Caco-2 (cell line): ENCODE measurements around the gene INPP5E. TPM values are rescaled to one million over a fixed set of nuclear protein-coding genes. Genes with fewer than 3 reads are reported as not detected.

Experiments
- BruUV-seq: library from RNA; stranded (reverse); fragments of 400-500 nt; replicated peaks from 2 replicates; lab custom pipeline; 2021; lab: Mats Ljungman, UMichigan
- CTCF ChIA-PET: fragments of 300-600 bp; sonication (Branson Sonifier 250); formaldehyde crosslinking; loops from one replicate; lab custom pipeline; 2022; ENCODE audit warnings: antibody characterized with exemption; lab: Charles Lee
- POLR2A ChIA-PET: fragments of 300-600 bp; sonication (Branson Sonifier 250); formaldehyde crosslinking; loops from one replicate; lab custom pipeline; 2022; ENCODE audit warnings: antibody characterized with exemption; lab: Charles Lee
- DNase-seq, 2 experiments: peaks; one replicate each; pipeline versions ENCODE4 v3.0.0 to v3.0.0-alpha.2; 2020 to 2022
- H3K27me3 ChIP-seq: replicated peaks from 2 replicates; pipeline ENCODE4 v1.6.0; 2011; ENCODE audit warnings: low read length; ENCODE audit not compliant: control insufficient read depth, insufficient read depth
- H3K36me3 ChIP-seq: 2 replicates; pipeline ENCODE4 v1.5.1; 2011; ENCODE audit warnings: low read length; ENCODE audit not compliant: control insufficient read depth, insufficient read depth
- H3K4me1 ChIP-seq: fragments of 250-450 bp; sonication (Bioruptor Pico); 2 replicates; pipeline ENCODE4 v1.5.1; 2020; ENCODE audit warnings: mild to moderate bottlenecking
- H3K4me3 ChIP-seq: 2 replicates; pipeline ENCODE4 v1.5.1; 2011; ENCODE audit warnings: low read depth, mild to moderate bottlenecking, control low read depth, low read length
- H3K9me3 ChIP-seq: fragments of 250-450 bp; sonication (Bioruptor Pico); 2 replicates; pipeline ENCODE4 v1.5.1; 2020; ENCODE audit warnings: mild to moderate bottlenecking, moderate library complexity
- H3K27ac Mint-ChIP-seq: one replicate; pipeline ENCODE4 v1.8.0; 2022; ENCODE audit warnings: mixed read lengths; ENCODE audit not compliant: unreplicated experiment
- H3K27me3 Mint-ChIP-seq: one replicate; pipeline ENCODE4 v1.8.0; 2022; ENCODE audit warnings: mixed read lengths; ENCODE audit not compliant: insufficient read depth, unreplicated experiment
- H3K36me3 Mint-ChIP-seq: one replicate; pipeline ENCODE4 v1.8.0; 2022; ENCODE audit warnings: mild to moderate bottlenecking, mixed read lengths; ENCODE audit not compliant: insufficient read depth, unreplicated experiment
- H3K4me1 Mint-ChIP-seq: one replicate; pipeline ENCODE4 v1.8.0; 2022; ENCODE audit warnings: low read depth, mixed read lengths; ENCODE audit not compliant: unreplicated experiment
- H3K4me3 Mint-ChIP-seq: one replicate; pipeline ENCODE4 v1.8.0; 2022; ENCODE audit warnings: mild to moderate bottlenecking, moderate library complexity, mixed read lengths; ENCODE audit not compliant: unreplicated experiment
- H3K9me3 Mint-ChIP-seq: one replicate; pipeline ENCODE4 v1.8.0; 2022; ENCODE audit warnings: mixed read lengths; ENCODE audit not compliant: unreplicated experiment
- CTCF ChIP-seq, 2 experiments: fragments of 200-600 bp in 1 of 2; IDR thresholded peaks; 1 replicate in 1 of 2; 2 replicates in 1 of 2; pipeline versions ENCODE4 v1.5.1 to v1.8.0; 2011 to 2022; ENCODE audit warnings: antibody characterized with exemption in 1 of 2, control low read depth in 1 of 2, inconsistent platforms in 1 of 2, low read depth in 1 of 2, low read length in 1 of 2, mild to moderate bottlenecking in 1 of 2, moderate library complexity in 1 of 2; ENCODE audit not compliant: insufficient read depth in 1 of 2, severe bottlenecking in 1 of 2, unreplicated experiment in 1 of 2
- intact Hi-C: fragments of 100-400 bp; cut with micrococcal nuclease; formaldehyde crosslinking; loops from one replicate; pipeline ENCODE4 v1.10.0; 2022; ENCODE audit not compliant: unreplicated experiment
- total RNA-seq: library from RNA; stranded (reverse); gene quantifications from 2 replicates; pipeline ENCODE4 v1.2.3, GENCODE V29; 2022

The INPP5E gene
- total RNA-seq, 1 experiment from 2014 or later: 18.6 TPM

- DNase-seq: no peak
- POLR2A ChIA-PET: no interaction called here
- no peak for TF ChIP-seq CTCF (IDR thresholded peaks at IDR 0.05; ENCODE audit: insufficient read depth in 1 of 2, low read depth in 1 of 2, low read length in 1 of 2, severe bottlenecking in 1 of 2, unreplicated experiment in 1 of 2)
- H3K36me3 ChIP-seq: peaks cover 1% of the 10 kb centered on the region
- no peaks in the 10 kb centered on the region for H3K4me1 ChIP-seq
- H3K27me3 ChIP-seq: no peaks in the 10 kb centered on the region
- Mint-ChIP-seq H3K27ac (no peak overlapping the region), H3K36me3 (peaks cover 74% of the 10 kb centered on the region), H3K27me3 (no peaks in the 10 kb centered on the region), H3K4me3 (no peak overlapping the region), H3K9me3 (no peaks in the 10 kb centered on the region), H3K4me1 (peaks cover 12% of the 10 kb centered on the region)
- intact Hi-C loops: loop anchor here (5.0 kb wide), 1 partner anchor 33 kb away; the partner anchor contains the start of gene DNLZ
- CTCF ChIA-PET: no interaction called here
- H3K9me3 ChIP-seq: no peaks in the 10 kb centered on the region
- no TSS peak for BruUV-seq
- no peak overlapping the region for H3K4me3 ChIP-seq
Measured at GRCh38 chr9:136395020-136395340, 44.7 kb downstream of the INPP5E start.

- Histone ChIP-seq H3K4me1 (no peaks in the 10 kb centered on the region), H3K27me3 (no peaks in the 10 kb centered on the region), H3K4me3 (no peak overlapping the region), H3K36me3 (peaks cover 1% of the 10 kb centered on the region), H3K9me3 (no peaks in the 10 kb centered on the region)
- peaks cover 74% of the 10 kb centered on the region for H3K36me3 Mint-ChIP-seq
- no peaks in the 10 kb centered on the region for H3K27me3 Mint-ChIP-seq
- no peak overlapping the region for H3K27ac Mint-ChIP-seq
- no peak overlapping the region for H3K4me3 Mint-ChIP-seq
- ChIA-PET CTCF (no interaction called here), POLR2A (no interaction called here)
- no peak for TF ChIP-seq CTCF (IDR thresholded peaks at IDR 0.05; ENCODE audit: insufficient read depth in 1 of 2, low read depth in 1 of 2, low read length in 1 of 2, severe bottlenecking in 1 of 2, unreplicated experiment in 1 of 2)
- DNase-seq: no peak
- intact Hi-C loops: loop anchor here (5.0 kb wide), 1 partner anchor 32 kb away; the partner anchor contains the start of gene DNLZ
- peaks cover 12% of the 10 kb centered on the region for H3K4me1 Mint-ChIP-seq
- BruUV-seq: no TSS peak
- no peaks in the 10 kb centered on the region for H3K9me3 Mint-ChIP-seq
Measured at GRCh38 chr9:136394312-136395019, 45.2 kb downstream of the INPP5E start.

- TF ChIP-seq CTCF (IDR thresholded peaks at IDR 0.05; ENCODE audit: insufficient read depth in 1 of 2, low read depth in 1 of 2, low read length in 1 of 2, severe bottlenecking in 1 of 2, unreplicated experiment in 1 of 2): no peak
- POLR2A ChIA-PET: no interaction called here
- Histone ChIP-seq H3K27me3 (no peaks in the 10 kb centered on the region), H3K4me1 (no peaks in the 10 kb centered on the region), H3K36me3 (peaks cover 1% of the 10 kb centered on the region), H3K4me3 (no peak overlapping the region), H3K9me3 (no peaks in the 10 kb centered on the region)
- H3K4me1 Mint-ChIP-seq: peaks cover 3% of the 10 kb centered on the region
- H3K27ac Mint-ChIP-seq: no peak overlapping the region
- H3K27me3 Mint-ChIP-seq: no peaks in the 10 kb centered on the region
- intact Hi-C loops: no loop called here
- H3K4me3 Mint-ChIP-seq: no peak overlapping the region
- H3K36me3 Mint-ChIP-seq: peaks cover 75% of the 10 kb centered on the region
- CTCF ChIA-PET: interaction anchor here (0.5 to 1.6 kb wide), 2 partner anchors 31 to 236 kb away, joined by 3 read pairs; no protein-coding TSS in a partner anchor
- no peaks in the 10 kb centered on the region for H3K9me3 Mint-ChIP-seq
- no TSS peak for BruUV-seq
- no peak for DNase-seq
Measured at GRCh38 chr9:136393531-136393930, 46.1 kb downstream of the INPP5E start.
